SK-N-MC (cell line): ENCODE results near the gene CHID1.

ENCODE experiments used
- EZH2 ChIP-seq: fragments of 200-600 bp; sonication (generic); IDR thresholded peaks from one replicate; pipeline ENCODE4 v1.6.1; 2017; ENCODE audit warnings: antibody characterized with exemption
- POLR2AphosphoS5 ChIP-seq: IDR thresholded peaks from 2 replicates; pipeline ENCODE4 v1.6.1; 2012; ENCODE audit warnings: mild to moderate bottlenecking, low read depth, low read length, borderline replicate concordance

DNA sequence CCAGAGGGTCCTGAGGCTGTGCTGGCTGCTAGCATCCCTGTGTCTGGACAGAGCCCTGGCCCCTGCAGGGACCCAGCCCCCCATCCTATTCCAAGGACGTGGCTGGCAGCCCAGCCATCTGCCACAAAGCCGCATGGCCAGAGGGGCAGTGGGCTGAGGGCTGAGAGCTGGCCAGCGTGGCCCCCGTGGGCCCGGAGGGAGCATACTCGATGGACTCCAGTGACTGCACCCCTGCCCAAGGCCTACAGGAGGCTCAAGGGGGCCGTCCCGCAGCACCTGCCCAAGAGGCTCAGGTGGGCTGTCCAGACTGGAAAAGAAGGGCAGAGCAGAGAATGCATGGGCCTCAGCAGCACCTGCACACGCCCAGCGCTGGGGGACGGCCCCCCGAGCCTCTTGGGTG is 54.8 kb downstream of the CHID1 start:
- no peak for TF ChIP-seq POLR2AphosphoS5
- no peak for TF ChIP-seq EZH2
